Measurements from ENCODE around the gene C7orf57. TPM values are rescaled to one million over a fixed set of nuclear protein-coding genes. Genes with fewer than 3 reads are reported as not detected.

Gene C7orf57
- total and polyA plus RNA-seq, 10 of the 15 experiments (the other 5 are each of a cell fraction or from before 2014, with no cell fraction given), result 0.04 to 0.21 (median 0.10) TPM; not detected in 5

DNA sequence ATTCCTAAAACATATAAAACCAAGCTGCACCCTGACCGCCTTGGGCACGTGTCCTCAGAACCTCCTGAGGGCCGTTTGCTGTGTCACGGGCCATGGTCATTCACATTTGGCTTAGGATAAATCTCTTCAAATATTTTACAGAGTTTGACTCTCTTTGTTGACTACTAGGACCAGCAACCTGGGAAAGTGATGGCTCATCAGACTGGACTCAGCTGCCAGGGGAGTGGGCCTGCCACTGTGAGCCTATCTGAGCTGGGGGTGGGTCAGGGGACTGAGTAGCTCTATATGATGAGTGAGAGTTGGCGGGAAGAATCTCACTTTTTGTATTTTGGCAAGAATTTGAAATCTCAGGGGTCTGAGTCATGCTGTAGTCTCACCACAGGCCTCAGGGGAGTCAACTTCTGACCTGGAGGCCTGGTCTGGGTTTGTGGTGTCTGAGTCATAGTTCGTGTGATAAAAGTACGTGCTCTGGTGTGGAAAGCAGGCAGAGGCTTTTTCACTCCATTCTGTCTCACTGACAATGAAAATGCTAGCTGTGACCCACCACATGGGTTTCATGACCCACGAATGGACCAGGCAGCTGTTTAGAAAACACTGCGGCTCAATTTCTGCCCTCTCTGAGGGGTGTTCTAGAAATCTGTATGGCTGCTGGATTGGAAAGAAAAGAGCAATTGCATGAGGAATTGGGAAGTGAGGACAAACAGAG lies 49.5 kb downstream of the C7orf57 start (continued):
- TF ChIP-seq, protein P1, sequence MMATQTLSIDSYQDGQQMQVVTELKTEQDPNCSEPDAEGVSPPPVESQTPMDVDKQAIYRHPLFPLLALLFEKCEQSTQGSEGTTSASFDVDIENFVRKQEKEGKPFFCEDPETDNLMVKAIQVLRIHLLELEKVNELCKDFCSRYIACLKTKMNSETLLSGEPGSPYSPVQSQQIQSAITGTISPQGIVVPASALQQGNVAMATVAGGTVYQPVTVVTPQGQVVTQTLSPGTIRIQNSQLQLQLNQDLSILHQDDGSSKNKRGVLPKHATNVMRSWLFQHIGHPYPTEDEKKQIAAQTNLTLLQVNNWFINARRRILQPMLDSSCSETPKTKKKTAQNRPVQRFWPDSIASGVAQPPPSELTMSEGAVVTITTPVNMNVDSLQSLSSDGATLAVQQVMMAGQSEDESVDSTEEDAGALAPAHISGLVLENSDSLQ (IDR thresholded peaks at IDR 0.05), result no peak
- TF ChIP-seq, protein P2, sequence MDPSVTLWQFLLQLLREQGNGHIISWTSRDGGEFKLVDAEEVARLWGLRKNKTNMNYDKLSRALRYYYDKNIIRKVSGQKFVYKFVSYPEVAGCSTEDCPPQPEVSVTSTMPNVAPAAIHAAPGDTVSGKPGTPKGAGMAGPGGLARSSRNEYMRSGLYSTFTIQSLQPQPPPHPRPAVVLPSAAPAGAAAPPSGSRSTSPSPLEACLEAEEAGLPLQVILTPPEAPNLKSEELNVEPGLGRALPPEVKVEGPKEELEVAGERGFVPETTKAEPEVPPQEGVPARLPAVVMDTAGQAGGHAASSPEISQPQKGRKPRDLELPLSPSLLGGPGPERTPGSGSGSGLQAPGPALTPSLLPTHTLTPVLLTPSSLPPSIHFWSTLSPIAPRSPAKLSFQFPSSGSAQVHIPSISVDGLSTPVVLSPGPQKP (IDR thresholded peaks at IDR 0.05; ENCODE audit: low read depth, low read length), result 0 out of 2 replicates have a peak, but pooled peaks have one; percentile 32
- TF ChIP-seq, protein P3, sequence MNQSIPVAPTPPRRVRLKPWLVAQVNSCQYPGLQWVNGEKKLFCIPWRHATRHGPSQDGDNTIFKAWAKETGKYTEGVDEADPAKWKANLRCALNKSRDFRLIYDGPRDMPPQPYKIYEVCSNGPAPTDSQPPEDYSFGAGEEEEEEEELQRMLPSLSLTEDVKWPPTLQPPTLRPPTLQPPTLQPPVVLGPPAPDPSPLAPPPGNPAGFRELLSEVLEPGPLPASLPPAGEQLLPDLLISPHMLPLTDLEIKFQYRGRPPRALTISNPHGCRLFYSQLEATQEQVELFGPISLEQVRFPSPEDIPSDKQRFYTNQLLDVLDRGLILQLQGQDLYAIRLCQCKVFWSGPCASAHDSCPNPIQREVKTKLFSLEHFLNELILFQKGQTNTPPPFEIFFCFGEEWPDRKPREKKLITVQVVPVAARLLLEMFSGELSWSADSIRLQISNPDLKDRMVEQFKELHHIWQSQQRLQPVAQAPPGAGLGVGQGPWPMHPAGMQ (IDR thresholded peaks at IDR 0.05; ENCODE audit: borderline replicate concordance), result no peak
- TF ChIP-seq, protein P4, sequence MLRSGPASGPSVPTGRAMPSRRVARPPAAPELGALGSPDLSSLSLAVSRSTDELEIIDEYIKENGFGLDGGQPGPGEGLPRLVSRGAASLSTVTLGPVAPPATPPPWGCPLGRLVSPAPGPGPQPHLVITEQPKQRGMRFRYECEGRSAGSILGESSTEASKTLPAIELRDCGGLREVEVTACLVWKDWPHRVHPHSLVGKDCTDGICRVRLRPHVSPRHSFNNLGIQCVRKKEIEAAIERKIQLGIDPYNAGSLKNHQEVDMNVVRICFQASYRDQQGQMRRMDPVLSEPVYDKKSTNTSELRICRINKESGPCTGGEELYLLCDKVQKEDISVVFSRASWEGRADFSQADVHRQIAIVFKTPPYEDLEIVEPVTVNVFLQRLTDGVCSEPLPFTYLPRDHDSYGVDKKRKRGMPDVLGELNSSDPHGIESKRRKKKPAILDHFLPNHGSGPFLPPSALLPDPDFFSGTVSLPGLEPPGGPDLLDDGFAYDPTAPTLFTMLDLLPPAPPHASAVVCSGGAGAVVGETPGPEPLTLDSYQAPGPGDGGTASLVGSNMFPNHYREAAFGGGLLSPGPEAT (IDR thresholded peaks at IDR 0.05; ENCODE audit: low read depth), result peak; percentile 80; the same call in 1 of the 2 replicates
- peak; percentile 32; the same call in 1 of the 2 replicates for TF ChIP-seq ATF3 (IDR thresholded peaks at IDR 0.05; ENCODE audit: borderline replicate concordance, extremely low read depth, low read depth, low read length)
- peak; percentile 95 for TF ChIP-seq NFIC (IDR thresholded peaks at IDR 0.05; ENCODE audit: low read depth, low read length)
- peak; percentile 7; the same call in 1 of the 2 replicates for TF ChIP-seq ZNF384 (IDR thresholded peaks at IDR 0.05; ENCODE audit: borderline replicate concordance, low read depth, low read length)
- peak; percentile 71 for TF ChIP-seq ZNF24 (IDR thresholded peaks at IDR 0.05)
- TF ChIP-seq, protein P5, sequence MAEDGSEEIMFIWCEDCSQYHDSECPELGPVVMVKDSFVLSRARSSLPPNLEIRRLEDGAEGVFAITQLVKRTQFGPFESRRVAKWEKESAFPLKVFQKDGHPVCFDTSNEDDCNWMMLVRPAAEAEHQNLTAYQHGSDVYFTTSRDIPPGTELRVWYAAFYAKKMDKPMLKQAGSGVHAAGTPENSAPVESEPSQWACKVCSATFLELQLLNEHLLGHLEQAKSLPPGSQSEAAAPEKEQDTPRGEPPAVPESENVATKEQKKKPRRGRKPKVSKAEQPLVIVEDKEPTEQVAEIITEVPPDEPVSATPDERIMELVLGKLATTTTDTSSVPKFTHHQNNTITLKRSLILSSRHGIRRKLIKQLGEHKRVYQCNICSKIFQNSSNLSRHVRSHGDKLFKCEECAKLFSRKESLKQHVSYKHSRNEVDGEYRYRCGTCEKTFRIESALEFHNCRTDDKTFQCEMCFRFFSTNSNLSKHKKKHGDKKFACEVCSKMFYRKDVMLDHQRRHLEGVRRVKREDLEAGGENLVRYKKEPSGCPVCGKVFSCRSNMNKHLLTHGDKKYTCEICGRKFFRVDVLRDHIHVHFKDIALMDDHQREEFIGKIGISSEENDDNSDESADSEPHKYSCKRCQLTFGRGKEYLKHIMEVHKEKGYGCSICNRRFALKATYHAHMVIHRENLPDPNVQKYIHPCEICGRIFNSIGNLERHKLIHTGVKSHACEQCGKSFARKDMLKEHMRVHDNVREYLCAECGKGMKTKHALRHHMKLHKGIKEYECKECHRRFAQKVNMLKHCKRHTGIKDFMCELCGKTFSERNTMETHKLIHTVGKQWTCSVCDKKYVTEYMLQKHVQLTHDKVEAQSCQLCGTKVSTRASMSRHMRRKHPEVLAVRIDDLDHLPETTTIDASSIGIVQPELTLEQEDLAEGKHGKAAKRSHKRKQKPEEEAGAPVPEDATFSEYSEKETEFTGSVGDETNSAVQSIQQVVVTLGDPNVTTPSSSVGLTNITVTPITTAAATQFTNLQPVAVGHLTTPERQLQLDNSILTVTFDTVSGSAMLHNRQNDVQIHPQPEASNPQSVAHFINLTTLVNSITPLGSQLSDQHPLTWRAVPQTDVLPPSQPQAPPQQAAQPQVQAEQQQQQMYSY (CRISPR knock-in tag; IDR thresholded peaks at IDR 0.05), result no peak
- TF ChIP-seq RBBP5 (conservative IDR thresholded peaks at IDR 0.05), result no peak
- TF ChIP-seq EED (IDR thresholded peaks at IDR 0.05; ENCODE audit: low read depth), result peak; percentile 86
- TF ChIP-seq SMAD5 (IDR thresholded peaks at IDR 0.05; ENCODE audit: low read depth), result peak; percentile 47; the same call in 1 of the 2 replicates
- TF ChIP-seq CBX5 (IDR thresholded peaks at IDR 0.05; ENCODE audit: low read depth), result peak; percentile 78; the same call in 1 of the 2 replicates
- TF ChIP-seq, protein P6, sequence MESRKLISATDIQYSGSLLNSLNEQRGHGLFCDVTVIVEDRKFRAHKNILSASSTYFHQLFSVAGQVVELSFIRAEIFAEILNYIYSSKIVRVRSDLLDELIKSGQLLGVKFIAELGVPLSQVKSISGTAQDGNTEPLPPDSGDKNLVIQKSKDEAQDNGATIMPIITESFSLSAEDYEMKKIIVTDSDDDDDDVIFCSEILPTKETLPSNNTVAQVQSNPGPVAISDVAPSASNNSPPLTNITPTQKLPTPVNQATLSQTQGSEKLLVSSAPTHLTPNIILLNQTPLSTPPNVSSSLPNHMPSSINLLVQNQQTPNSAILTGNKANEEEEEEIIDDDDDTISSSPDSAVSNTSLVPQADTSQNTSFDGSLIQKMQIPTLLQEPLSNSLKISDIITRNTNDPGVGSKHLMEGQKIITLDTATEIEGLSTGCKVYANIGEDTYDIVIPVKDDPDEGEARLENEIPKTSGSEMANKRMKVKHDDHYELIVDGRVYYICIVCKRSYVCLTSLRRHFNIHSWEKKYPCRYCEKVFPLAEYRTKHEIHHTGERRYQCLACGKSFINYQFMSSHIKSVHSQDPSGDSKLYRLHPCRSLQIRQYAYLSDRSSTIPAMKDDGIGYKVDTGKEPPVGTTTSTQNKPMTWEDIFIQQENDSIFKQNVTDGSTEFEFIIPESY (IDR thresholded peaks at IDR 0.05), result no peak
- peak; percentile 77 for TF ChIP-seq SMAD1 (IDR thresholded peaks at IDR 0.05; ENCODE audit: low read depth, partially characterized antibody)
- peak; percentile 97 for TF ChIP-seq CBFB (IDR thresholded peaks at IDR 0.05; ENCODE audit: low read depth)
- no peak for TF ChIP-seq NR2C2 (IDR thresholded peaks at IDR 0.05; ENCODE audit: borderline replicate concordance, control insufficient read depth, insufficient read length, low read depth)
- TF ChIP-seq SMARCA5 (IDR thresholded peaks at IDR 0.05), result no peak
